OCI-LY3 (cell line): ENCODE data around the gene GSE1.

Experiments used
- H2AFZ ChIP-seq: fragments of 200-600, 300-600 bp; shearing (Covaris generic); 2 replicates; pipeline ENCODE4 v1.6.0; 2014; ENCODE audit warnings: antibody characterized with exemption, low read depth, low read length
- H3K27ac ChIP-seq: fragments of 200-600, 300-600 bp; sonication (generic); 2 replicates; pipeline ENCODE4 v1.5.1; 2014; ENCODE audit warnings: mild to moderate bottlenecking, low read length, moderate library complexity, mixed read lengths
- H3K27me3 ChIP-seq: fragments of 200-600, 300-600 bp; sonication (generic); 2 replicates; pipeline ENCODE4 v1.6.1; 2014; ENCODE audit warnings: low read depth, low read length, mixed read lengths
- H3K36me3 ChIP-seq: fragments of 200-600, 300-600 bp; sonication (generic); replicated peaks from 2 replicates; pipeline ENCODE3; 2014; ENCODE audit warnings: low read depth, low read length, mixed read lengths
- H3K4me1 ChIP-seq: fragments of 300-600, 200-600 bp; sonication (generic); 2 replicates; pipeline ENCODE4 v1.6.1; 2014; ENCODE audit warnings: low read length, mixed read lengths
- H3K4me2 ChIP-seq: fragments of 200-600, 300-600 bp; sonication (generic); 2 replicates; pipeline ENCODE4 v1.6.1; 2014; ENCODE audit warnings: low read length, mixed read lengths
- H3K4me3 ChIP-seq: fragments of 300-600, 200-600 bp; sonication (generic); 2 replicates; pipeline ENCODE4 v1.5.1; 2014; ENCODE audit warnings: antibody characterized with exemption, mild to moderate bottlenecking, low read length, moderate library complexity
- H3K79me2 ChIP-seq: fragments of 300-600, 200-600 bp; shearing (Covaris generic); 2 replicates; pipeline ENCODE4 v1.6.1; 2014; ENCODE audit warnings: mild to moderate bottlenecking, low read length, mixed read lengths
- H3K9ac ChIP-seq: fragments of 300-600, 200-600 bp; shearing (Covaris generic); 2 replicates; pipeline ENCODE4 v1.6.0; 2014; ENCODE audit warnings: mild to moderate bottlenecking, low read length, moderate library complexity
- H3K9me3 ChIP-seq: fragments of 200-600, 300-600 bp; shearing (Covaris generic); 2 replicates; pipeline ENCODE4 v1.6.1; 2014; ENCODE audit warnings: low read length, mixed read lengths; ENCODE audit not compliant: insufficient read depth
- H4K20me1 ChIP-seq: fragments of 200-600, 300-600 bp; sonication (generic); 2 replicates; pipeline ENCODE4 v1.6.1; 2016; ENCODE audit warnings: low read length, mixed read lengths; ENCODE audit not compliant: insufficient read depth
- CTCF ChIP-seq: fragments of 200-600, 300-600 bp; sonication (generic); IDR thresholded peaks from 2 replicates; pipeline ENCODE4 v1.5.1; 2014; ENCODE audit warnings: antibody characterized with exemption, low read length, low read depth
- EZH2phosphoT487 ChIP-seq: fragments of 200-600 bp; shearing (Covaris generic); IDR thresholded peaks from 2 replicates; pipeline ENCODE4 v1.6.1; 2018; ENCODE audit warnings: antibody characterized with exemption, mixed run types, low read depth

The GSE1 gene

GRCh38 chr16:85617948-85618347 lies 4.8 kb downstream of the GSE1 start:
- Histone ChIP-seq H3K79me2 (peaks cover 63% of the 10 kb centered on the region), H4K20me1 (peaks cover 91% of the 10 kb centered on the region), H3K9me3 (no peaks in the 10 kb centered on the region), H3K27me3 (peaks cover 15% of the 10 kb centered on the region), H2AFZ (no peak overlapping the region), H3K4me2 (no peak overlapping the region), H3K9ac (no peak overlapping the region), H3K27ac (no peak overlapping the region), H3K4me1 (peaks cover 37% of the 10 kb centered on the region), H3K4me3 (no peak overlapping the region), H3K36me3 (no peaks in the 10 kb centered on the region)
- no peak for TF ChIP-seq CTCF
- no peak for TF ChIP-seq EZH2phosphoT487

GRCh38 chr16:85618521-85618920 lies 5.4 kb downstream of the GSE1 start:
- H3K4me1 ChIP-seq, result peaks cover 37% of the 10 kb centered on the region
- H3K9me3 ChIP-seq, result no peaks in the 10 kb centered on the region
- H3K9ac ChIP-seq, result no peak overlapping the region
- H2AFZ ChIP-seq, result no peak overlapping the region
- H3K27me3 ChIP-seq, result peaks cover 15% of the 10 kb centered on the region
- peaks cover 94% of the 10 kb centered on the region for H4K20me1 ChIP-seq
- TF ChIP-seq CTCF, result no peak
- H3K4me2 ChIP-seq, result no peak overlapping the region
- no peak overlapping the region for H3K27ac ChIP-seq
- H3K36me3 ChIP-seq, result no peaks in the 10 kb centered on the region
- H3K79me2 ChIP-seq, result peaks cover 69% of the 10 kb centered on the region
- H3K4me3 ChIP-seq, result no peak overlapping the region

- no peaks in the 10 kb centered on the region for H3K36me3 ChIP-seq
- H3K9ac ChIP-seq, result no peak overlapping the region
- H3K79me2 ChIP-seq, result peaks cover 71% of the 10 kb centered on the region
- H3K27ac ChIP-seq, result no peak overlapping the region
- H3K4me3 ChIP-seq, result no peak overlapping the region
- TF ChIP-seq CTCF, result no peak
- TF ChIP-seq EZH2phosphoT487, result no peak
- H4K20me1 ChIP-seq, result peaks cover 99% of the 10 kb centered on the region
- H2AFZ ChIP-seq, result no peak overlapping the region
- H3K4me2 ChIP-seq, result no peak overlapping the region
- no peaks in the 10 kb centered on the region for H3K9me3 ChIP-seq
- peaks cover 12% of the 10 kb centered on the region for H3K27me3 ChIP-seq
- peaks cover 36% of the 10 kb centered on the region for H3K4me1 ChIP-seq
These were observed 6.2 kb downstream of the GSE1 start for GRCh38 chr16:85619101-85619891.

- H3K36me3 ChIP-seq, result no peaks in the 10 kb centered on the region
- H3K27ac ChIP-seq, result no peak overlapping the region
- no peaks in the 10 kb centered on the region for H3K9me3 ChIP-seq
- H3K79me2 ChIP-seq, result peaks cover 75% of the 10 kb centered on the region
- no peak overlapping the region for H3K9ac ChIP-seq
- no peak overlapping the region for H3K4me2 ChIP-seq
- no peak overlapping the region for H3K4me3 ChIP-seq
- TF ChIP-seq EZH2phosphoT487, result no peak
- TF ChIP-seq CTCF, result no peak
- peaks cover 25% of the 10 kb centered on the region for H3K4me1 ChIP-seq
- H4K20me1 ChIP-seq, result peaks cover 99% of the 10 kb centered on the region
- peaks cover 1% of the 10 kb centered on the region; the same call in 1 of the 2 replicates for H3K27me3 ChIP-seq
- H2AFZ ChIP-seq, result no peak overlapping the region
These were observed 7.3 kb downstream of the GSE1 start for GRCh38 chr16:85620374-85620773.
